ENCODE data around the gene DDX11.
"Not testable (repeated sequence)": the region's sequence is repeated elsewhere in the genome, so short reads cannot be mapped to it uniquely, and the experiment has no call there.

DDX11 gene

GRCh38 chr12:31127209-31127848, 53.7 kb downstream of the DDX11 start:
- not testable (repeated sequence) for DNase-seq

GRCh38 chr12:31136581-31136980, 62.9 kb downstream of the DDX11 start:
- DNase-seq = not testable (repeated sequence)

- not testable (repeated sequence) for DNase-seq
Measured at GRCh38 chr12:31144768-31145167, 71.1 kb downstream of the DDX11 start.

- not testable (repeated sequence) for DNase-seq
Measured at GRCh38 chr12:31145296-31145695, 71.6 kb downstream of the DDX11 start.

GRCh38 chr12:31147415-31147814, 73.8 kb downstream of the DDX11 start:
- not testable (repeated sequence) for DNase-seq

GRCh38 chr12:31150766-31151165, 77.1 kb downstream of the DDX11 start:
- not testable (repeated sequence) for DNase-seq

Measured in inflammatory macrophage treated with lipopolysaccharide for 4 hours (primary cell).